Measurements from ENCODE around the gene EFHC1. TPM values are rescaled to one million over a fixed set of nuclear protein-coding genes. Genes with fewer than 3 reads are reported as not detected.

The EFHC1 gene
- total RNA-seq, 1 donor from 2014 or later = 54.9 TPM

DNA sequence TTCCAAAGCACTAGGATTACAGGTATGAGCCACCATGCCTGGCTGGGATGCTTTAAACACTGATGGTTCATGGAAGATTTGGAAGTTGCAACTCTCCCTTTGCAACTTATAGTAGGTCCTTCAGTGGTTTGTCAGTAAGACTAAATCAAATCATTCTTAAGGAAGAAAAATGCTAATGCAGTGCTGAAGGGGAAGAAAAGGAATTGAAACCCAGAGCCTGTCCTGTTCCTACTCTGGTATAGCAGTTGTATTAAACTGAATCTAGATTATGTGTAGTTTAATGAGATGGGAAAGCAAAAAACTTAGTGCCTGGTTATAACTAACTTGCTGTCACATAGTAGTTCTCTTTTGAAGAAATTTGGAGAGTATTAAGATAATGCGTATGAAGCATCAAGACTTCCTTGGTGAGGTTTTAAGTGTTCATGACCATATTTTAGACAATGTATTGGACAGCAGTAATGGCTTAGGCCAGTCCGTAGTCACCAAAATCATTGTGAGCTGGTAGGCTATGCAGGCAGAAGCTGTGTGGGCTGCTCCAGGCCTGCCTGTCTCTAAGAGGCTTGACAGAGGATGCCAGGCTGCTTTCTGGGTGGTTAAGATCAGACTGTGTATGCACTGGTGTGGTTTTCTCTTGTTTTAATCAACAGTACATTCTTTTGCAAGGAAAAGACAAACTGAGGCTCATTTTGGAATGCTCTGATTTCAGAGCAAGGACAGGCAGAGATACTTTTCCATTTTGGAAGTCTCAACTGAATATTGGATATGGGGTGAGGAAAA lies 44.2 kb upstream of the EFHC1 start:
- no peaks in the 10 kb centered on the region for H3K27me3 Mint-ChIP-seq
- H3K4me1 Mint-ChIP-seq (ENCODE audit: unreplicated experiment) = no peaks in the 10 kb centered on the region
- H3K4me3 Mint-ChIP-seq = no peak overlapping the region
- H3K36me3 Mint-ChIP-seq = peaks cover 15% of the 10 kb centered on the region
- H3K27ac Mint-ChIP-seq = no peak overlapping the region
- TF ChIP-seq, protein P1, sequence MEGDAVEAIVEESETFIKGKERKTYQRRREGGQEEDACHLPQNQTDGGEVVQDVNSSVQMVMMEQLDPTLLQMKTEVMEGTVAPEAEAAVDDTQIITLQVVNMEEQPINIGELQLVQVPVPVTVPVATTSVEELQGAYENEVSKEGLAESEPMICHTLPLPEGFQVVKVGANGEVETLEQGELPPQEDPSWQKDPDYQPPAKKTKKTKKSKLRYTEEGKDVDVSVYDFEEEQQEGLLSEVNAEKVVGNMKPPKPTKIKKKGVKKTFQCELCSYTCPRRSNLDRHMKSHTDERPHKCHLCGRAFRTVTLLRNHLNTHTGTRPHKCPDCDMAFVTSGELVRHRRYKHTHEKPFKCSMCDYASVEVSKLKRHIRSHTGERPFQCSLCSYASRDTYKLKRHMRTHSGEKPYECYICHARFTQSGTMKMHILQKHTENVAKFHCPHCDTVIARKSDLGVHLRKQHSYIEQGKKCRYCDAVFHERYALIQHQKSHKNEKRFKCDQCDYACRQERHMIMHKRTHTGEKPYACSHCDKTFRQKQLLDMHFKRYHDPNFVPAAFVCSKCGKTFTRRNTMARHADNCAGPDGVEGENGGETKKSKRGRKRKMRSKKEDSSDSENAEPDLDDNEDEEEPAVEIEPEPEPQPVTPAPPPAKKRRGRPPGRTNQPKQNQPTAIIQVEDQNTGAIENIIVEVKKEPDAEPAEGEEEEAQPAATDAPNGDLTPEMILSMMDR (conservative IDR thresholded peaks at IDR 0.05) = no peak
- DNase-seq (ENCODE audit: extremely low spot score, unreplicated experiment) = no peak
- peaks cover 13% of the 10 kb centered on the region for H3K9me3 Mint-ChIP-seq

DNA sequence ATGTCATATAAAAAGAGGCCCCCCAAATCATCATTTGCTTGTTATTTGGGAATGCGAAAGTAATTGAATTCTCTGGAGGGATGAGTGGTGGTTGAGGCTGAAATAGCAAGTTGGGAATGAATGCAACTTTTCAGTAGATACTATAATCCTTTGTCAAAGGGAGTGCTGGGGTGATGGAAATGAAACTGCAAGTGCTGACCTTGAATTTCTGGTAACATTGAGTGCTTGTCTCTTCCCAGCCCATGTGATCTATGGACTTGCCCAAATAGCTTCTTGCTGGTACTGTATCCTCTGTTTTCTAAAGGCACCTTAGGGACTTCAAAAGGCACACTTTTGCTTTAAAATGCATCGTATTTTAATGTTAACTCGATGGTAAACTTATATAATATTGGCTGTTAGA lies 43.4 kb upstream of the EFHC1 start:
- DNase-seq (ENCODE audit: extremely low spot score, unreplicated experiment) = no peak
- Mint-ChIP-seq H3K4me3 (no peak overlapping the region), H3K27ac (no peak overlapping the region), H3K36me3 (peaks cover 15% of the 10 kb centered on the region), H3K9me3 (peaks cover 13% of the 10 kb centered on the region), H3K4me1 (ENCODE audit: unreplicated experiment) (no peaks in the 10 kb centered on the region), H3K27me3 (no peaks in the 10 kb centered on the region)
- TF ChIP-seq, protein P1 (conservative IDR thresholded peaks at IDR 0.05) = no peak

DNA sequence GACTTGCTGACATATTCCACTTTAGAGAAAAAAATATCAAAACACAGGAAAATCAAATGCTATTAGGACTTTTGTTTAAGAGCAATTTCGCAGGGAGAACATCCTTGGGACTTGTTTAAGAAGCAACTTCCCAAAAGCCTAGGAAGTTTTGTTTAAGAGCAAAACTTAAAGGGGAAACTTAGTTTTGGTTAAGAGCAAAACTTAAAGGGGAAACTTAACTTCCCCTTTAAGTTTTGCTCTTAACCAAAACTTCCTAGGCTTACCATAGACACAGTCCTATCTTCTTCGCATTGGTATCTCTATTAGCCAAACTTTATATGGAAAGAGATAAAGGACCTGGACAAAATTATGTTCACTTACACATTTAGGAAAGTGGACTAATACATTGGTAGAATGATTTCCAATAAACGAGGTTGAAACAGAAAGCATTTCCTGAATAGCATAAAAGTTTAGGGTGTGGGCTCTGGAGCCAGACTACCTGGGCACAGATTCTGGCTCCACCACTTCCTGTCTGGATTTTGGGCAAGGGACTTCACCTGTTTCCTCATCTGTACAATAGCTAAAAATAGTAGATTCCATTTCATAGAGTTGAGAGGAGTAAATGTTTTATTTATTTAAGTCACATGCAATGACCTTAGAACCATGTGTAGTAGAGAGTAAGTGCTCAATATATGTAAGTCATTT lies 42.5 kb upstream of the EFHC1 start:
- TF ChIP-seq, protein P1 (conservative IDR thresholded peaks at IDR 0.05) = no peak
- no peak overlapping the region for H3K27ac Mint-ChIP-seq
- H3K27me3 Mint-ChIP-seq = no peaks in the 10 kb centered on the region
- H3K4me3 Mint-ChIP-seq = no peak overlapping the region
- DNase-seq (ENCODE audit: extremely low spot score, unreplicated experiment) = no peak
- H3K4me1 Mint-ChIP-seq (ENCODE audit: unreplicated experiment) = no peaks in the 10 kb centered on the region
- peaks cover 15% of the 10 kb centered on the region for H3K36me3 Mint-ChIP-seq
- peaks cover 13% of the 10 kb centered on the region for H3K9me3 Mint-ChIP-seq

DNA sequence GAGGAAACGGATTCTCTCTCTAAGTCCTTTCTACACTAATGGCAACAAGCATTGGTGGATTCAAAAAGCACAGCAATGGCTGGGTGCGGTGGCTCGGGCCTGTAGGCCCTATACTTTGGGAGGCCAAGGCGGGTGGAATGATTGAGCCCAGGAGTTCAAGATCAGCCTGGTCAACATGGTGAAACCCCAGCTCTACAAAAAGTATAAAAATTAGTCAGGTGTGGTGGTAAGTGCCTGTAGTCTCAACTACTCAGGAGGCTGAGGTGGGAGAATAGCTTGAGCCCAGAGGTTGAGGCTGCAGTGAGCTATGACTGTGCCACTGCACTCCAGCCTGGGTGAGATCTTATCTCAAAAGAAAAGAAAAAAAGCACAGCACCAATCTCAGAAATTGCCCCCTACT lies 38.9 kb upstream of the EFHC1 start:
- Mint-ChIP-seq H3K4me3 (no peak overlapping the region), H3K4me1 (ENCODE audit: unreplicated experiment) (peaks cover 6% of the 10 kb centered on the region), H3K27ac (no peak overlapping the region), H3K27me3 (no peaks in the 10 kb centered on the region), H3K9me3 (peaks cover 10% of the 10 kb centered on the region), H3K36me3 (peaks cover 18% of the 10 kb centered on the region)
- TF ChIP-seq, protein P1 (conservative IDR thresholded peaks at IDR 0.05) = no peak
- no peak for DNase-seq (ENCODE audit: extremely low spot score, unreplicated experiment)

DNA sequence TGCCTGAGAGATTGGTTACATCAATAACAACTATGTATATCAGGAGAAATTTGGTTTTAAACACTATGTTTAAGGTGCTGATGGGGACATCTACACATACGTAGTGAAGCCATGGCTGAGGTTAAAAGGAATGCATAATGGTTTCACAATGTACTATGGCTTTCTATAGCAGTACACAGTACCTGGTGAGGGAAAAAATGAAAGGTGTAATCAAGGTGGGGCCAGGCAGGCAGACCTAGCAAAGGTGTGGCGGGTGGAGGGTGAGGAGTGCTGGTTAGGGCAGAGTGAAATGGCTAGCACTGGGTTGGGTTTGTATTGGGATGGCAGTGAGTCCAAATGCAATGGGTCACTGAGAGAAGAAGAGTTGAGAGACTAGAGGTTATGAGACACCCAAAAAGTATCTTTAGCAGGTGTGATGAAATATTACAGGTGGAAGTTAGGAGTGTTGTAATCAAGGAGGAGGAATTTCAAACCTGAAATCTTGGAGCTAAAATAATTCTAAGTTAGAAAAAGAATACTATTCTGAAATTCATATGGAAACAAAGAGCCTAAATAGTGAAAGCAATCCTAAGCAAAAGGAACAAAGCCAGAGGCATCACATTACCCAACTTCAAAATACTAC lies 35.9 kb upstream of the EFHC1 start:
- Mint-ChIP-seq H3K27ac (peak overlapping the region; percentile 27), H3K27me3 (no peaks in the 10 kb centered on the region), H3K9me3 (peaks cover 6% of the 10 kb centered on the region), H3K4me1 (ENCODE audit: unreplicated experiment) (peaks cover 10% of the 10 kb centered on the region), H3K36me3 (peaks cover 13% of the 10 kb centered on the region), H3K4me3 (no peak overlapping the region)
- no peak for DNase-seq (ENCODE audit: extremely low spot score, unreplicated experiment)
- TF ChIP-seq, protein P1 (conservative IDR thresholded peaks at IDR 0.05) = no peak
